Vagina (tissue), 2 donors: ENCODE results near the gene DCUN1D4.

Source experiments
- POLR2A ChIP-seq, 2 donors: fragments of 450-650 bp; IDR thresholded peaks; one replicate each; pipeline ENCODE4 v1.6.1; 2017; ENCODE audit warnings: antibody characterized with exemption in 2 of 2, mild to moderate bottlenecking in 2 of 2, moderate library complexity in 2 of 2
- POLR2AphosphoS5 ChIP-seq, 2 donors: sonication (generic); formaldehyde crosslinking; IDR thresholded peaks; one replicate each; pipeline ENCODE4 v1.9.0; 2017; ENCODE audit warnings: antibody characterized with exemption in 2 of 2, mild to moderate bottlenecking in 2 of 2, low read depth in 1 of 2; ENCODE audit not compliant: insufficient read depth in 1 of 2
- TF ChIP-seq, protein P1 (sequence below), 3 experiments: fragments of 450-650 bp in 2 of 3; fragments of 200-600 bp in 1 of 3; sonication (generic) in 1 of 3; IDR thresholded peaks; one replicate each; pipeline ENCODE4 v1.5.1; 2017 to 2019; ENCODE audit warnings: antibody characterized with exemption in 3 of 3, mild to moderate bottlenecking in 2 of 3, moderate library complexity in 2 of 3

- TF ChIP-seq, protein P1, sequence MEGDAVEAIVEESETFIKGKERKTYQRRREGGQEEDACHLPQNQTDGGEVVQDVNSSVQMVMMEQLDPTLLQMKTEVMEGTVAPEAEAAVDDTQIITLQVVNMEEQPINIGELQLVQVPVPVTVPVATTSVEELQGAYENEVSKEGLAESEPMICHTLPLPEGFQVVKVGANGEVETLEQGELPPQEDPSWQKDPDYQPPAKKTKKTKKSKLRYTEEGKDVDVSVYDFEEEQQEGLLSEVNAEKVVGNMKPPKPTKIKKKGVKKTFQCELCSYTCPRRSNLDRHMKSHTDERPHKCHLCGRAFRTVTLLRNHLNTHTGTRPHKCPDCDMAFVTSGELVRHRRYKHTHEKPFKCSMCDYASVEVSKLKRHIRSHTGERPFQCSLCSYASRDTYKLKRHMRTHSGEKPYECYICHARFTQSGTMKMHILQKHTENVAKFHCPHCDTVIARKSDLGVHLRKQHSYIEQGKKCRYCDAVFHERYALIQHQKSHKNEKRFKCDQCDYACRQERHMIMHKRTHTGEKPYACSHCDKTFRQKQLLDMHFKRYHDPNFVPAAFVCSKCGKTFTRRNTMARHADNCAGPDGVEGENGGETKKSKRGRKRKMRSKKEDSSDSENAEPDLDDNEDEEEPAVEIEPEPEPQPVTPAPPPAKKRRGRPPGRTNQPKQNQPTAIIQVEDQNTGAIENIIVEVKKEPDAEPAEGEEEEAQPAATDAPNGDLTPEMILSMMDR (IDR thresholded peaks at IDR 0.05), result no peak
- no peak for TF ChIP-seq POLR2A (IDR thresholded peaks at IDR 0.05)
- TF ChIP-seq POLR2AphosphoS5 (IDR thresholded peaks at IDR 0.05; ENCODE audit: insufficient read depth in 1 of 2, low read depth in 1 of 2), result no peak
Observed at GRCh38 chr4:51930557-51930956, 87.6 kb downstream of the DCUN1D4 start.
